Sigmoid colon (tissue), 7 donors: ENCODE measurements around the gene C11orf21. TPM values are rescaled to one million over a fixed set of nuclear protein-coding genes. Genes with fewer than 3 reads are reported as not detected.

Experiments
- DNase-seq: peaks from one replicate; pipeline ENCODE4 v3.0.0-alpha.2; 2019
- H3K27ac ChIP-seq, 4 donors: fragments of 200-600 bp; sonication (generic); one replicate each; pipeline ENCODE4 v1.5.1; 2016 to 2019; ENCODE audit warnings: mild to moderate bottlenecking in 1 of 4
- H3K27me3 ChIP-seq, 3 donors: fragments of 200-600 bp; sonication (generic); one replicate each; pipeline ENCODE4 v1.5.1; 2019; ENCODE audit warnings: mild to moderate bottlenecking in 1 of 3
- H3K36me3 ChIP-seq, 4 donors: fragments of 200-600 bp; sonication (generic); one replicate each; pipeline ENCODE4 v1.5.1; 2016 to 2019
- H3K4me1 ChIP-seq, 4 donors: fragments of 200-600 bp; sonication (generic); one replicate each; pipeline ENCODE4 v1.5.1; 2017 to 2019
- H3K4me3 ChIP-seq, 4 donors: fragments of 200-600 bp; sonication (generic); one replicate each; pipeline ENCODE4 v1.5.1; 2017 to 2019; ENCODE audit warnings: mild to moderate bottlenecking in 2 of 4, moderate library complexity in 1 of 4
- H3K9me3 ChIP-seq, 4 donors: fragments of 200-600 bp in 3 of 4; sonication (generic) in 3 of 4; one replicate each; pipeline versions ENCODE4 v1.5.1 to v1.6.1; 2013 to 2019
- CTCF ChIP-seq, 4 experiments: fragments of 450-650 bp in 3 of 4; fragments of 200-600 bp in 1 of 4; IDR thresholded peaks; one replicate each; pipeline ENCODE4 v1.5.1; 2016 to 2019; ENCODE audit warnings: antibody characterized with exemption in 4 of 4, mild to moderate bottlenecking in 3 of 4, moderate library complexity in 2 of 4
- EP300 ChIP-seq, 4 donors: sonication (generic); formaldehyde crosslinking; IDR thresholded peaks; one replicate each; pipeline ENCODE4 v1.6.1; 2017; ENCODE audit warnings: antibody characterized with exemption in 4 of 4
- POLR2A ChIP-seq, 2 donors: fragments of 450-650 bp; IDR thresholded peaks; one replicate each; pipeline ENCODE4 v1.6.1; 2016; ENCODE audit warnings: antibody characterized with exemption in 2 of 2, mild to moderate bottlenecking in 2 of 2, moderate library complexity in 2 of 2
- POLR2AphosphoS5 ChIP-seq, 4 donors: sonication (generic); formaldehyde crosslinking; IDR thresholded peaks; one replicate each; pipeline ENCODE4 v1.6.1; 2017; ENCODE audit warnings: antibody characterized with exemption in 4 of 4
- WGBS, 2 donors: extraction: QIAGEN DNeasy Blood & Tissue Kit; methylation state at CpG; one replicate each; pipeline ENCODE4 v1.1.7; 2013; 5-methylcytosine and 5-hydroxymethylcytosine counted together
- intact Hi-C: fragments of 100-400 bp; cut with DNase I; formaldehyde crosslinking; loops from one replicate; pipeline ENCODE4 v1.15.1; 2023
- polyA plus RNA-seq, 3 donors: library from polyadenylated mRNA; stranded (reverse); fragments of 200-250 nt; gene quantifications; one replicate each; pipeline ENCODE4 v1.2.3, GENCODE V29; 2013
- total RNA-seq, 4 donors: library from RNA; depleted of rRNA; stranded (reverse); fragments of >200 nt; gene quantifications; one replicate each; pipeline ENCODE4 v1.1.0, GENCODE V29; 2016
- donor health status: healthy with polysubstance abuse.
- donor health status: Bipolar disorder and iron deficiency.
- donor health status: healthy.

Gene C11orf21
- total and polyA plus RNA-seq, 7 donors = 0.68 to 6.2 (median 0.71) TPM; not detected in 4

- no peaks in the 10 kb centered on the region for H3K4me1 ChIP-seq
- TF ChIP-seq EP300 (IDR thresholded peaks at IDR 0.05) = no peak
- H3K4me3 ChIP-seq = no peak overlapping the region
- H3K27me3 ChIP-seq = peaks cover 0 to 7% (median 0%) of the 10 kb centered on the region in 3 donors
- H3K9me3 ChIP-seq = no peaks in the 10 kb centered on the region
- 87 to 88% methylated on average over 8 of the region's 8 CpGs for WGBS, 2 donors
- DNase-seq = peak; percentile 50
- H3K36me3 ChIP-seq = no peaks in the 10 kb centered on the region
- no peak overlapping the region for H3K27ac ChIP-seq
- intact Hi-C loops = no loop called here
These were observed 6.8 kb downstream of the C11orf21 start for GRCh38 chr11:2294926-2295290.

GRCh38 chr11:2293984-2294925 lies 7.5 kb downstream of the C11orf21 start:
- Histone ChIP-seq H3K36me3 (no peaks in the 10 kb centered on the region), H3K27ac (no peak overlapping the region), H3K9me3 (no peaks in the 10 kb centered on the region), H3K4me3 (no peak overlapping the region), H3K4me1 (no peaks in the 10 kb centered on the region), H3K27me3 (peaks cover 0 to 13% (median 0%) of the 10 kb centered on the region in 3 donors)
- no peak for TF ChIP-seq POLR2A (IDR thresholded peaks at IDR 0.05)
- no peak for TF ChIP-seq POLR2AphosphoS5 (IDR thresholded peaks at IDR 0.05)
- no peak for TF ChIP-seq EP300 (IDR thresholded peaks at IDR 0.05)
- no peak for TF ChIP-seq CTCF (IDR thresholded peaks at IDR 0.05)
- intact Hi-C loops = no loop called here
- peak; percentile 59 for DNase-seq
- 83 to 87% methylated on average over 27 of the region's 27 CpGs for WGBS, 2 donors

GRCh38 chr11:2293531-2293971 lies 8.2 kb downstream of the C11orf21 start:
- Histone ChIP-seq H3K27ac (no peak overlapping the region), H3K4me3 (no peak overlapping the region), H3K4me1 (no peaks in the 10 kb centered on the region), H3K27me3 (peaks cover 0 to 13% (median 0%) of the 10 kb centered on the region in 3 donors), H3K36me3 (no peaks in the 10 kb centered on the region), H3K9me3 (no peaks in the 10 kb centered on the region)
- peak; percentile 27 for DNase-seq
- TF ChIP-seq CTCF (IDR thresholded peaks at IDR 0.05) (no peak), EP300 (IDR thresholded peaks at IDR 0.05) (no peak), POLR2AphosphoS5 (IDR thresholded peaks at IDR 0.05) (no peak), POLR2A (IDR thresholded peaks at IDR 0.05) (no peak)
- 86 to 93% methylated on average over 20 of the region's 20 CpGs for WGBS, 2 donors
- intact Hi-C loops = no loop called here

GRCh38 chr11:2290351-2290841 lies 11.3 kb downstream of the C11orf21 start:
- no peak overlapping the region for H3K4me3 ChIP-seq
- DNase-seq = peak; percentile 32
- WGBS, 2 donors = 30 to 66% methylated on average over 10 of the region's 10 CpGs
- H3K27me3 ChIP-seq = peaks cover 0 to 25% (median 0%) of the 10 kb centered on the region in 3 donors
- intact Hi-C loops = no loop called here
- H3K9me3 ChIP-seq = no peaks in the 10 kb centered on the region
- H3K27ac ChIP-seq = no peak overlapping the region
- H3K4me1 ChIP-seq = no peaks in the 10 kb centered on the region
- TF ChIP-seq POLR2AphosphoS5 (IDR thresholded peaks at IDR 0.05) = no peak
- TF ChIP-seq POLR2A (IDR thresholded peaks at IDR 0.05) = no peak
- no peak for TF ChIP-seq CTCF (IDR thresholded peaks at IDR 0.05)
- no peak for TF ChIP-seq EP300 (IDR thresholded peaks at IDR 0.05)
- H3K36me3 ChIP-seq = no peaks in the 10 kb centered on the region

- Histone ChIP-seq H3K4me1 (no peaks in the 10 kb centered on the region), H3K9me3 (no peaks in the 10 kb centered on the region), H3K36me3 (no peaks in the 10 kb centered on the region), H3K27me3 (peaks cover 0 to 28% (median 0%) of the 10 kb centered on the region in 3 donors), H3K4me3 (no peak overlapping the region), H3K27ac (no peak overlapping the region)
- intact Hi-C loops = no loop called here
- TF ChIP-seq POLR2A (IDR thresholded peaks at IDR 0.05) (no peak), EP300 (IDR thresholded peaks at IDR 0.05) (no peak), CTCF (IDR thresholded peaks at IDR 0.05) (no peak), POLR2AphosphoS5 (IDR thresholded peaks at IDR 0.05) (no peak)
- no peak for DNase-seq
- 83 to 89% methylated on average over 10 of the region's 10 CpGs for WGBS, 2 donors
These were observed 11.9 kb downstream of the C11orf21 start for GRCh38 chr11:2289859-2290258.
